CD14-positive monocyte (primary cell): ENCODE results near the gene CALML3. TPM values are rescaled to one million over a fixed set of nuclear protein-coding genes. Genes with fewer than 3 reads are reported as not detected.

Source experiments
- DNase-seq, 3 donors: peaks; one replicate each; pipeline ENCODE4 v3.0.0-alpha.2; 2011 to 2022
- H2AFZ ChIP-seq: 2 replicates; pipeline ENCODE4 v1.6.0; 2012; ENCODE audit warnings: mild to moderate bottlenecking, low read depth, low read length, inconsistent platforms; ENCODE audit not compliant: insufficient read depth, poor library complexity, severe bottlenecking
- H3K27ac ChIP-seq, 2 donors: 1 replicate in 1 of 2; 2 replicates in 1 of 2; pipeline ENCODE4 v1.5.1; 2012 to 2013; ENCODE audit warnings: low read length in 2 of 2, control low read depth in 1 of 2, inconsistent platforms in 1 of 2, low read depth in 1 of 2, mild to moderate bottlenecking in 1 of 2
- H3K27me3 ChIP-seq, 2 donors: one replicate each; pipeline versions ENCODE4 v1.6.0 to v1.6.1; 2011 to 2013; ENCODE audit warnings: low read length in 2 of 2; ENCODE audit not compliant: control insufficient read depth in 2 of 2, insufficient read depth in 2 of 2
- H3K36me3 ChIP-seq, 2 donors: replicated peaks in 1 of 2; 1 replicate in 1 of 2; 2 replicates in 1 of 2; pipeline versions ENCODE4 v1.5.1 to v1.6.1; 2012 to 2013; ENCODE audit warnings: low read length in 2 of 2, control low read depth in 1 of 2, inconsistent platforms in 1 of 2, mild to moderate bottlenecking in 1 of 2; ENCODE audit not compliant: insufficient read depth in 2 of 2, control insufficient read depth in 1 of 2
- H3K4me1 ChIP-seq, 2 donors: 1 replicate in 1 of 2; 2 replicates in 1 of 2; pipeline versions ENCODE4 v1.5.1 to v1.6.1; 2012 to 2013; ENCODE audit warnings: low read length in 2 of 2, control low read depth in 1 of 2, inconsistent platforms in 1 of 2, mild to moderate bottlenecking in 1 of 2, moderate library complexity in 1 of 2; ENCODE audit not compliant: insufficient read depth in 2 of 2, control insufficient read depth in 1 of 2
- H3K4me2 ChIP-seq: replicated peaks from 2 replicates; pipeline ENCODE3; 2012; ENCODE audit warnings: low read length, moderate library complexity, mild to moderate bottlenecking; ENCODE audit not compliant: poor library complexity, severe bottlenecking; ENCODE audit errors: extremely low read depth
- H3K4me3 ChIP-seq, 3 experiments: fragments of 200-600 bp in 1 of 3; sonication (generic) in 1 of 3; replicated peaks in 1 of 3; 1 replicate in 2 of 3; 2 replicates in 1 of 3; pipeline ENCODE4 v1.5.1; 2011 to 2013; ENCODE audit warnings: low read length in 3 of 3, mild to moderate bottlenecking in 3 of 3, control low read depth in 2 of 3, low read depth in 2 of 3, inconsistent platforms in 1 of 3, moderate library complexity in 1 of 3
- H3K79me2 ChIP-seq: 2 replicates; pipeline ENCODE4 v1.6.0; 2012; ENCODE audit warnings: mild to moderate bottlenecking, control low read depth, inconsistent platforms, low read length, moderate library complexity; ENCODE audit not compliant: insufficient read depth
- H3K9ac ChIP-seq: 2 replicates; pipeline ENCODE4 v1.6.0; 2017; ENCODE audit warnings: low read length, mild to moderate bottlenecking; ENCODE audit not compliant: insufficient read depth, poor library complexity, severe bottlenecking
- H3K9me3 ChIP-seq, 2 donors: replicated peaks in 1 of 2; 1 replicate in 1 of 2; 2 replicates in 1 of 2; pipeline versions ENCODE4 v1.5.1 to v1.6.1; 2012 to 2013; ENCODE audit warnings: low read length in 2 of 2, control low read depth in 1 of 2; ENCODE audit not compliant: control insufficient read depth in 1 of 2, insufficient read depth in 1 of 2
- H4K20me1 ChIP-seq: 2 replicates; pipeline ENCODE4 v1.6.0; 2012; ENCODE audit warnings: mild to moderate bottlenecking, low read length, control low read depth, moderate library complexity; ENCODE audit not compliant: insufficient read depth
- H3K27ac Mint-ChIP-seq, 7 donors: one replicate each; pipeline ENCODE4 v1.8.0; 2020; ENCODE audit warnings: mild to moderate bottlenecking in 7 of 7, mixed read lengths in 7 of 7, moderate library complexity in 6 of 7, inconsistent platforms in 2 of 7
- H3K27me3 Mint-ChIP-seq, 3 donors: one replicate each; pipeline ENCODE4 v1.8.0; 2021 to 2022; ENCODE audit warnings: low read depth in 3 of 3, mild to moderate bottlenecking in 3 of 3, mixed read lengths in 3 of 3, moderate library complexity in 3 of 3, inconsistent platforms in 1 of 3
- H3K36me3 Mint-ChIP-seq, 2 donors: one replicate each; pipeline ENCODE4 v1.8.0; 2020; ENCODE audit warnings: mixed read lengths in 2 of 2, inconsistent platforms in 1 of 2, mild to moderate bottlenecking in 1 of 2
- H3K4me1 Mint-ChIP-seq: one replicate; pipeline ENCODE4 v1.8.0; 2020; ENCODE audit warnings: mild to moderate bottlenecking, mixed read lengths
- H3K4me3 Mint-ChIP-seq, 2 donors: one replicate each; pipeline ENCODE4 v1.8.0; 2020; ENCODE audit warnings: mild to moderate bottlenecking in 2 of 2, mixed read lengths in 2 of 2, moderate library complexity in 1 of 2
- H3K9me3 Mint-ChIP-seq, 7 donors: one replicate each; pipeline ENCODE4 v1.8.0; 2020 to 2022; ENCODE audit warnings: mixed read lengths in 7 of 7, mild to moderate bottlenecking in 6 of 7, moderate library complexity in 6 of 7, inconsistent platforms in 2 of 7
- CTCF ChIP-seq: fragments of 200-600 bp; IDR thresholded peaks from one replicate; pipeline ENCODE4 v1.8.0; 2022; ENCODE audit warnings: antibody characterized with exemption, mild to moderate bottlenecking
- WGBS: methylation state at CpG from one replicate; pipeline ENCODE4 v1.1.5; 2013; ENCODE audit warnings: missing lambda C conversion rate; ENCODE audit not compliant: insufficient coverage; 5-methylcytosine and 5-hydroxymethylcytosine counted together
- intact Hi-C, 2 donors: fragments of 100-400 bp; cut with micrococcal nuclease; formaldehyde crosslinking; loops; one replicate each; pipeline versions ENCODE4 v1.15.0 to v1.15.1; 2023
- polyA plus RNA-seq, 3 donors: library from polyadenylated mRNA; depleted of rRNA in 1 of 3; unstranded in 2 of 3; stranded (reverse) in 1 of 3; fragments of 300-500 nt in 2 of 3; fragments of >200 nt in 1 of 3; fragmentation: Illumina TruSeq in 2 of 3; gene quantifications; 1 replicate in 2 of 3; 2 replicates in 1 of 3; pipeline ENCODE4 v1.2.3, GENCODE V29; 2012 to 2021

CALML3 gene
- polyA plus RNA-seq, 3 donors = not detected

- Histone ChIP-seq H2AFZ (no peak overlapping the region), H3K4me3 (no peak overlapping the region), H3K79me2 (no peaks in the 10 kb centered on the region), H3K4me1 (no peaks in the 10 kb centered on the region), H4K20me1 (no peaks in the 10 kb centered on the region), H3K9me3 (no peaks in the 10 kb centered on the region), H3K9ac (peak overlapping the region; percentile 8), H3K4me2 (no peak overlapping the region), H3K36me3 (no peaks in the 10 kb centered on the region), H3K27ac (no peak overlapping the region), H3K27me3 (no peaks in the 10 kb centered on the region)
- no peak for TF ChIP-seq CTCF
- peaks cover 5 to 14% (median 5%) of the 10 kb centered on the region in 3 donors for H3K27me3 Mint-ChIP-seq
- H3K4me1 Mint-ChIP-seq = no peaks in the 10 kb centered on the region
- 91% methylated on average over 20 of the region's 21 CpGs for WGBS
- H3K36me3 Mint-ChIP-seq = no peaks in the 10 kb centered on the region
- DNase-seq = no peak
- peaks cover 0 to 2% (median 0%) of the 10 kb centered on the region in 7 donors for H3K9me3 Mint-ChIP-seq
- peak overlapping the region in 1 of 2 donors; percentile 16 for H3K4me3 Mint-ChIP-seq
- intact Hi-C loops = no loop called here
- peak overlapping the region in 2 of 7 donors; percentile 47 to 55 for H3K27ac Mint-ChIP-seq
Observed at GRCh38 chr10:5480162-5480941, 44.4 kb upstream of the CALML3 start.

GRCh38 chr10:5481121-5481520 is 43.6 kb upstream of the CALML3 start:
- Histone ChIP-seq H3K4me2 (no peak overlapping the region), H3K79me2 (no peaks in the 10 kb centered on the region)

More at GRCh38 chr10:5481121-5481520, 43.6 kb upstream of the CALML3 start:
- Histone ChIP-seq H3K9ac (no peak overlapping the region), H3K36me3 (no peaks in the 10 kb centered on the region), H3K9me3 (no peaks in the 10 kb centered on the region), H3K4me3 (no peak overlapping the region), H3K27ac (no peak overlapping the region), H4K20me1 (no peaks in the 10 kb centered on the region), H2AFZ (no peak overlapping the region), H3K27me3 (no peaks in the 10 kb centered on the region), H3K4me1 (no peaks in the 10 kb centered on the region)
- TF ChIP-seq CTCF = no peak
- intact Hi-C loops = no loop called here
- H3K9me3 Mint-ChIP-seq = peaks cover 0 to 2% (median 0%) of the 10 kb centered on the region in 7 donors
- WGBS = 98% methylated on average over 10 of the region's 12 CpGs
- no peak overlapping the region for H3K4me3 Mint-ChIP-seq
- DNase-seq = no peak
- no peak overlapping the region for H3K27ac Mint-ChIP-seq
- H3K27me3 Mint-ChIP-seq = peaks cover 5 to 15% (median 5%) of the 10 kb centered on the region in 3 donors
- no peaks in the 10 kb centered on the region for H3K36me3 Mint-ChIP-seq
- no peaks in the 10 kb centered on the region for H3K4me1 Mint-ChIP-seq
